Left lung (tissue), 10 donors: ENCODE data around the gene GORASP2. TPM values are rescaled to one million over a fixed set of nuclear protein-coding genes. Genes with fewer than 3 reads are reported as not detected.

ENCODE experiments used
- ATAC-seq: fragments of 200-7000 bp; cut with Tn5 transposase; one replicate; pipeline ENCODE4 v1.9.1; 2020; ENCODE audit warnings: moderate library complexity
- DNase-seq, 4 donors: peaks; one replicate each; pipeline ENCODE4 v3.0.0-alpha.2; 2013 to 2020
- H3K27ac ChIP-seq, 2 donors: fragments of 200-600 bp; sonication (generic) in 1 of 2; one replicate each; pipeline versions ENCODE4 v1.5.0 to v1.8.0; 2020 to 2021
- H3K27me3 ChIP-seq, 2 donors: fragments of 200-600 bp; sonication (generic) in 1 of 2; one replicate each; pipeline versions ENCODE4 v1.5.0 to v1.8.0; 2020 to 2021
- H3K36me3 ChIP-seq, 2 donors: fragments of 200-600 bp; sonication (generic) in 1 of 2; one replicate each; pipeline versions ENCODE4 v1.5.0 to v1.8.0; 2020 to 2021
- H3K4me1 ChIP-seq, 2 donors: fragments of 200-600 bp; one replicate each; pipeline ENCODE4 v1.8.0; 2021
- H3K4me3 ChIP-seq, 2 donors: fragments of 200-600 bp; sonication (generic) in 1 of 2; one replicate each; pipeline versions ENCODE4 v1.5.0 to v1.8.0; 2020 to 2021; ENCODE audit warnings: mild to moderate bottlenecking in 1 of 2
- H3K9me3 ChIP-seq, 2 donors: fragments of 200-600 bp; sonication (generic) in 1 of 2; one replicate each; pipeline versions ENCODE4 v1.5.0 to v1.8.0; 2020 to 2021
- intact Hi-C, 2 donors: fragments of 100-400 bp; cut with DNase I; formaldehyde crosslinking; loops; one replicate each; pipeline versions ENCODE4 v1.11.2 to v1.14.2; 2022
- polyA plus RNA-seq, 6 donors: library from polyadenylated mRNA; unstranded; fragments of 120-200 nt; gene quantifications; one replicate each; pipeline ENCODE4 v1.2.1, GENCODE V29; 2013; ENCODE audit not compliant: insufficient read length in 6 of 6
- total RNA-seq, 2 donors: library from RNA; stranded (reverse); fragmentation: NEBNext Ultra II Directional; extraction: Animal tissue kit (Norgen Biotek cat#: 25700); gene quantifications; one replicate each; pipeline ENCODE4 v1.2.1, GENCODE V29; 2021
- TF ChIP-seq, protein P1 (sequence below), 2 donors: fragments of 200-600 bp; sonication (generic) in 1 of 2; IDR thresholded peaks; one replicate each; pipeline versions ENCODE4 v1.5.0 to v1.8.0; 2021; ENCODE audit warnings: antibody characterized with exemption in 2 of 2
- donor health status: DM: no; HTN: yes; CAD: no.
- donor health status: DM: no; HTN: no; CAD: no.

GORASP2 gene
- total and polyA plus RNA-seq, 8 donors = 67.6 to 93.1 (median 79.5) TPM

- no peaks in the 10 kb centered on the region for H3K27me3 ChIP-seq
- no peak for DNase-seq
- TF ChIP-seq, protein P1, sequence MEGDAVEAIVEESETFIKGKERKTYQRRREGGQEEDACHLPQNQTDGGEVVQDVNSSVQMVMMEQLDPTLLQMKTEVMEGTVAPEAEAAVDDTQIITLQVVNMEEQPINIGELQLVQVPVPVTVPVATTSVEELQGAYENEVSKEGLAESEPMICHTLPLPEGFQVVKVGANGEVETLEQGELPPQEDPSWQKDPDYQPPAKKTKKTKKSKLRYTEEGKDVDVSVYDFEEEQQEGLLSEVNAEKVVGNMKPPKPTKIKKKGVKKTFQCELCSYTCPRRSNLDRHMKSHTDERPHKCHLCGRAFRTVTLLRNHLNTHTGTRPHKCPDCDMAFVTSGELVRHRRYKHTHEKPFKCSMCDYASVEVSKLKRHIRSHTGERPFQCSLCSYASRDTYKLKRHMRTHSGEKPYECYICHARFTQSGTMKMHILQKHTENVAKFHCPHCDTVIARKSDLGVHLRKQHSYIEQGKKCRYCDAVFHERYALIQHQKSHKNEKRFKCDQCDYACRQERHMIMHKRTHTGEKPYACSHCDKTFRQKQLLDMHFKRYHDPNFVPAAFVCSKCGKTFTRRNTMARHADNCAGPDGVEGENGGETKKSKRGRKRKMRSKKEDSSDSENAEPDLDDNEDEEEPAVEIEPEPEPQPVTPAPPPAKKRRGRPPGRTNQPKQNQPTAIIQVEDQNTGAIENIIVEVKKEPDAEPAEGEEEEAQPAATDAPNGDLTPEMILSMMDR (IDR thresholded peaks at IDR 0.05) = no peak
- H3K27ac ChIP-seq = no peak overlapping the region
- no peak overlapping the region for H3K4me3 ChIP-seq
- H3K36me3 ChIP-seq = peaks cover 0 to 59% of the 10 kb centered on the region in 2 donors
- no peaks in the 10 kb centered on the region for H3K4me1 ChIP-seq
- no peak for ATAC-seq
- intact Hi-C loops = no loop called here
- H3K9me3 ChIP-seq = no peaks in the 10 kb centered on the region
Observed at GRCh38 chr2:171004833-171005232, 75.8 kb downstream of the GORASP2 start.

DNA sequence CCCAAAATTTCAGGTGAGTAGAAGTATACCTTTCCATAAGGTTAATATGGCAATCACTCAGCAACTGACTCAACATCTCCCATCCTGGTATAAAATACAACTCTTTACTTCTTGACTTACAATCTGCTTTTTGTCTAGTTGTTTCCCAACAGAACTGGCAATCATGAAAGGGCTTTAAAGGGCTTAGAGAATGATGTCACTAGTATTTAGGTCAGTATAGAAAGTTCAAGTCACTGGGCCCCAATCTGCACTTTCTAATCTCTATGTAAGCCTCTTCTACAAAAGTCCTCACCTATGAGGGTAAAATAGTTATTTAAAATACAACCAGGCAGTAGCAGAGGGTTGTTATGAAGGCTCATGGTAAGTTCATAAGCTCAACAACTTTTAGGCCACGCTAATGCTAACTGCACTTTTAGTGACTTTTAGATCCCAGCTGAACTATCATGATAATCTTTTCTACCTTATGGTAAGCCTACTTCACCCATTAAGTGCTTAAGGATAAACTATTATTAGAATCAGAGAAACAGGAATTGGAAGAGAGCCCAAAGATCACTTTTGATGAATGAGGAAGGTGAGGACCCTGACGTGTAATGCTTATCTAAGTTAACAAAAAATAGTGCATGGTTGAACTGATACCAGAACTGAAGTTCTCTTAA is 79.6 kb downstream of the GORASP2 start:
- peaks cover 0 to 60% of the 10 kb centered on the region in 2 donors for H3K36me3 ChIP-seq
- H3K27me3 ChIP-seq = no peaks in the 10 kb centered on the region
- H3K9me3 ChIP-seq = no peaks in the 10 kb centered on the region
- no peak for DNase-seq
- TF ChIP-seq, protein P1 (IDR thresholded peaks at IDR 0.05) = no peak
- no peaks in the 10 kb centered on the region for H3K4me1 ChIP-seq
- H3K4me3 ChIP-seq = no peak overlapping the region
- ATAC-seq = no peak
- no peak overlapping the region for H3K27ac ChIP-seq
- intact Hi-C loops = no loop called here

GRCh38 chr2:171009386-171009785 is 80.3 kb downstream of the GORASP2 start:
- ATAC-seq = no peak
- H3K36me3 ChIP-seq = peaks cover 0 to 60% of the 10 kb centered on the region in 2 donors
- intact Hi-C loops = no loop called here

GRCh38 chr2:171013851-171014250 is 84.8 kb downstream of the GORASP2 start:
- Histone ChIP-seq H3K4me3 (no peak overlapping the region), H3K27ac (no peak overlapping the region), H3K9me3 (no peaks in the 10 kb centered on the region), H3K4me1 (no peaks in the 10 kb centered on the region), H3K36me3 (peaks cover 0 to 48% of the 10 kb centered on the region in 2 donors), H3K27me3 (no peaks in the 10 kb centered on the region)
- ATAC-seq (no peak), DNase-seq (no peak)
- TF ChIP-seq, protein P1 (IDR thresholded peaks at IDR 0.05) = no peak
- intact Hi-C loops = no loop called here

More at GRCh38 chr2:171009386-171009785, 80.3 kb downstream of the GORASP2 start:
- TF ChIP-seq, protein P1 (IDR thresholded peaks at IDR 0.05) = no peak
- no peaks in the 10 kb centered on the region for H3K27me3 ChIP-seq
- H3K9me3 ChIP-seq = no peaks in the 10 kb centered on the region
- no peak for DNase-seq
- no peak overlapping the region for H3K27ac ChIP-seq
- H3K4me1 ChIP-seq = no peaks in the 10 kb centered on the region
- H3K4me3 ChIP-seq = no peak overlapping the region

DNA sequence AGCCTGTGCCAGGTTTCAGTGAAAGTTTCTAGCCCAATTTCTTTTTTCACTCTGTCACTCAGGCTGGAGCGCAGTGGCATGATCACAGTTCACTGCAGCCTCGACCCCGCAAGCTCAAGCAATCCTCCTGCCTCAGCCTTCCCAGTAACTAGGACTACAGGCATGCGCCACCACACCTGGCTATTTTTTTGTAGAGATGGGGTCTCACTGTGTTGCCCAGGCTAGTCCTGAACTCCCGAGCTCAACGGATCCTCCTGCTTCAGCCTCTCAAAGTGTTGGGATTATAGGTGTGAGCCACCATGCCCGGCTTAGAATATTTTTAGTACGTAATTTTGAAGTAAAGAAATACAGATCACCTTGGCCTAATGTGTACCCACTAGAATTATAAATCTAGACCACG is 87.1 kb downstream of the GORASP2 start:
- no peak overlapping the region for H3K4me3 ChIP-seq
- peaks cover 0 to 44% of the 10 kb centered on the region in 2 donors for H3K36me3 ChIP-seq
- H3K27me3 ChIP-seq = no peaks in the 10 kb centered on the region
- intact Hi-C loops = no loop called here
- no peaks in the 10 kb centered on the region for H3K9me3 ChIP-seq
- H3K4me1 ChIP-seq = no peaks in the 10 kb centered on the region
- no peak overlapping the region for H3K27ac ChIP-seq
- TF ChIP-seq, protein P1 (IDR thresholded peaks at IDR 0.05) = no peak
- DNase-seq (no peak), ATAC-seq (no peak)

Other genes starting within 250 kb of the GORASP2 start
- gene SP5, start 213.9 kb upstream of the GORASP2 start, total RNA-seq = 1 to 10 TPM; 2.8 to 5.1 TPM
- gene SP5, start 213.9 kb upstream of the GORASP2 start, polyA plus RNA-seq = 10 to 100 TPM in 3 of 6 donors, 1 to 10 TPM in 3; 7.9 to 12.6 (median 9.4) TPM
- gene ERICH2, start 158.9 kb upstream of the GORASP2 start, total RNA-seq = 1 to 10 TPM; 3.3 to 6.2 TPM
- gene ERICH2, start 158.9 kb upstream of the GORASP2 start, polyA plus RNA-seq = 10 to 100 TPM; 10.1 to 14.4 (median 12.4) TPM
- under 1 TPM in 1 of 2 donors, not detected in 1; 0.29 TPM for gene GAD1, start 112.4 kb upstream of the GORASP2 start, total RNA-seq
- gene GAD1, start 112.4 kb upstream of the GORASP2 start, polyA plus RNA-seq = 1 to 10 TPM in 4 of 6 donors, under 1 TPM in 2; 0.48 to 1.7 (median 1.2) TPM
- gene TLK1, start 231.6 kb downstream of the GORASP2 start, total RNA-seq = 10 to 100 TPM; 48.2 to 49.8 TPM
- gene TLK1, start 231.6 kb downstream of the GORASP2 start, polyA plus RNA-seq = 10 to 100 TPM; 35.3 to 42.6 (median 38.2) TPM